ENCODE measurements around the gene CDRT15L2.
"Not testable (repeated sequence)": the region's sequence is repeated elsewhere in the genome, so short reads cannot be mapped to it uniquely, and the experiment has no call there.

CDRT15L2 gene

DNA sequence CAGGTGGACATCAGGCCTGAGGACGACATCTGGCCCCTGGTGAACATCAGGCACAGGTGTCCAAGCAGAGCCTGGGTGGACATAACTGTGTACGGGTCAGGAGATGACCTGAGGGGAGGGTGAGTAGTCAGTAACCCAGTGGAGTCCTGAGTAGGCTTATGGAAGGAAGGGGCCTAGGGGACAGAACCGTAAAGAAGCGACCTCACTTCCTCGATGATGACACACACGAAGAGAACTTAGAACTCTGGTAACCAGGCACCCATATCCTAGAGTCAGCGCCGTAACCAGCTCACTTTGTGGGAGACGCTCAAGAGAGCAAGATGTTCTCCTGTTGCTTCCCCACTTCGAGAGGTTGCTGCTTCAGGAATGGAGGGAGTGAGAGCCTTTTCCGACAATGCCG is at the start of gene CDRT15L2:
CDRT15L2 (plus strand) TSS at position 301 of the 400 bp plus-strand sequence; CDS start at position 321, 20 bp downstream.
- not testable (repeated sequence) for H3K36me3 Mint-ChIP-seq (ENCODE audit: low read depth)

DNA sequence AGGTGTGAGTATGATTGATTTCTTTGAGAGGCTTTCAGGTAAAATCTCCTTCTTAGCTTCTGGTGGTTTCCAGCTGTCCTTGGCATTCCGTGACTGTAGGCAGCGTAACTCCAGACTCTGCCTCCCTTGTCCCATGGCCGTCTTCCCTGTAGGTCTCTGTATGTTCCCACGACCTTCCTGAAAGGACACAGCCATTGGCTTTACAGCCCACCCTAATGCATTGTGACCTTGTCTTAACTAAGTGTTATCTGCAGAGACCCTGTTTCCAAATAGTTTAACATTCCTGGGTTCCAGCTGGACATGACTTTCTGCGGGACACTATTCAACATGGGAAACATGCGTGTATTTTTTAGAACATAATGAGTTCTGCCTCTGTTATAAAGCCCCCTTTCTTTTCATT is 49.4 kb upstream of the CDRT15L2 start:
- H3K9me3 Mint-ChIP-seq; H3K36me3 Mint-ChIP-seq (ENCODE audit: low read depth); H3K27ac Mint-ChIP-seq; intact Hi-C loops (cut with micrococcal nuclease); H3K27me3 Mint-ChIP-seq; H3K4me3 Mint-ChIP-seq: not testable (repeated sequence)
- H3K4me1 Mint-ChIP-seq (ENCODE audit: low read depth): peaks cover 12% of the 10 kb centered on the region

More for the DNA sequence above, at the start of gene CDRT15L2:
- H3K27ac Mint-ChIP-seq; H3K4me1 Mint-ChIP-seq (ENCODE audit: low read depth); H3K9me3 Mint-ChIP-seq; intact Hi-C loops (cut with micrococcal nuclease); H3K27me3 Mint-ChIP-seq; H3K4me3 Mint-ChIP-seq: not testable (repeated sequence)

DNA sequence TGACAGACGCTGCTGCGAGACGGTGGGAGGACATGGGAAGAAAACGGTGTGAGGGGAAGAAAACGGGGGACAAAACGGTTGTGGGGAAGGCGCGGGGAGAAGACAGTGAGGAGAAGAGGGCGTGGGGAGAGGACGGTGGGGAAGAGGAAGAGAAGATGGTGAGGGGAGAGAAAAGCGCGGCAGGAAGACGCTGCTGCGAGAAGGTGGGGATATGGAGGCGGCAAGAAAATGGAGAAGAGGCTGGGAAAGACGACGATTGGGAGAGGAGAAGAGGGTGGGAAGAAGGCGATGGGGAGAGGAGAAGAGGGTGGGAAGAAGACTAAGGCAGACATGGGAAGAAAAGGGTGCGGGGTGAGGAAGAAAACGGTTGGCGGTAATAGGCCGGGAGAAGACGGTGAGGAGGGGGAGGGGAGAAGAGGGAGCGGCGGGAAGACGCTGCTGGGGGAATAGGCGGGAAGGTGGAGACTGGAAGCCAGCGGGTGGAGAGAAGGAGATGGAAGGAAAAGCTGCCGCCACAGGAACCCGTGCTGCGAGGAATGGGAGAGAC is 46.9 kb upstream of the CDRT15L2 start:
- H3K4me3 Mint-ChIP-seq: peak overlapping the region; percentile 70
- H3K9me3 Mint-ChIP-seq; H3K27me3 Mint-ChIP-seq; H3K27ac Mint-ChIP-seq; intact Hi-C loops (cut with micrococcal nuclease); H3K36me3 Mint-ChIP-seq (ENCODE audit: low read depth): not testable (repeated sequence)
- H3K4me1 Mint-ChIP-seq (ENCODE audit: low read depth): peaks cover 12% of the 10 kb centered on the region

DNA sequence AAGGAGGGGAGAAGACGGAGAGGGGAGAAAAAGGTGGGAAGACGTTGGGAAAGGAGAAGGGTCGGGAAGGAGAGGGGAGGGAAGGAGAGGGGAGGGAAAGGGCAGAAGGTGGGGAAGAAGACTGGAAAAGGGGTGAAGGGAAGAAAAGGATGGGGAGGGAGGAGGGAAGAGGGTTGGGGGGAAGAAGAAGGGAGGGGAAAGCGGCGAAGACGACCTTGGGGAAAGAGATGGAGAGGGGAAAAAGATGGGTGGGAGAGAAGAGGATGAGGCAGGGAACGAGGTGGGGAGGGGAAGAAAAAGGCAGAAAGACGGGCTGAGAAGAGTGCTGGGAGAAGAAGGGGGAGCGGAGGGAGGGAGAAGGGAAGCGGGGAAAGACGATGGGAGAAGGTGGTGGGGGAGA is 46.3 kb upstream of the CDRT15L2 start:
- Mint-ChIP-seq H3K4me1 (ENCODE audit: low read depth) (peaks cover 12% of the 10 kb centered on the region), H3K4me3 (peak overlapping the region; percentile 70)
- intact Hi-C loops (cut with micrococcal nuclease); H3K9me3 Mint-ChIP-seq; H3K27ac Mint-ChIP-seq; H3K27me3 Mint-ChIP-seq; H3K36me3 Mint-ChIP-seq (ENCODE audit: low read depth): not testable (repeated sequence)

DNA sequence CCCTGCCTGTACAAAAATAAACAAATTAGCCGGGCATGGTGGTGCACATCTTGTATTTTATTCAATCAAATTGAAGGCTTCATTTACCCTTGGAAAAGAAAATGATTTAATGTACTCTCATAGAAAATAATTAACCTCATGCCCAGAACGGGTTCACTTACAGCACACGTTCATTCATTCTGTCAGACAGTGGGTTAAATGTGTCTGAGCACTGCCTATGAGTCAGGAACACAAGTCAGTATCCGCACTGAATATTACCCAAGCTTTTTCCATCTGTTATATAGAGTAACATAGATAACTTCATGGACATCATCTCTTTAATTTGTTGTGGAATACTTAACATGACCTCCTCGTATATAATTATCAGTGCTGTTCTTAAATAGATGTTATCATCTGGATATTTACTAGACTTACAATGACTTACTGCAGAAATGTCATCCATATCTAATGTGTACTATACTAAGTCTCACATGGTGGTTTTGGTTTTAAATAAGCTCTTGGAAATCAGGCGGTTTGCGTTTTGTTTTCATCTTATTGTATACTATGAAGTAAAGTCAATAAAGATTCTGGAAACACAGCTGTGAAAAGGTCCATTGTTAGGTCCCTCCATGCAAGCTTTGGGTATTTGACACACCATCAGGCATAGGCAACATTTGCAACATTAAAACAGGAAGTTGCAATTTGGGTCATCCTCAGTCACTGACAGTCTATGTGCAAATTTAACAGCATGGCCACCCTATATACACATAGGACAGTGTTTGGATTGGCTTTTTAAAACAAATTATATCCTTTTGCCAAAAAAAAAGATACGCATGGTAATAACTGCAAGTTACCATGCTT is 44.6 kb upstream of the CDRT15L2 start:
- H3K27ac Mint-ChIP-seq; H3K4me3 Mint-ChIP-seq; H3K9me3 Mint-ChIP-seq; H3K27me3 Mint-ChIP-seq; intact Hi-C loops (cut with micrococcal nuclease); H3K36me3 Mint-ChIP-seq (ENCODE audit: low read depth): not testable (repeated sequence)
- peaks cover 12% of the 10 kb centered on the region for H3K4me1 Mint-ChIP-seq (ENCODE audit: low read depth)

DNA sequence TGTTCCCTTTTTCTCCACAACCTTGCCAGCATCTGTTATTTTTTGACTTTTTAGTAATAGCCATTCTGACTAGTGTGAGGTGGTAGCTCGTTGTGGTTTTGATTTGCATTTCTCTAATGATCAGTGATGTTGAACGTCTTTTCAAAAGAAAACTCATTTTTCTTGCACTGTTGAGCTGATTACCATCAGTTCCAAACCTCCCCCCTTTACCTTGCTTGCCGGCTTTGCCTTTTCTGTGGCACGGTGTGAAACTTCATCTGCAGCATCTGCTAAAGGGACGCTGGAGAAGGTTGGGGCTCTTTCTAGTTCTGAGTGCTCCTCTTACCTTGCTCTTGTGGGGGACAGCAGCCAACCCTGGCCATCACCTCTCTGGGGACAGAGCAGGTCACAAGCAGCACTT is 39.1 kb upstream of the CDRT15L2 start:
- H3K27me3 Mint-ChIP-seq; H3K36me3 Mint-ChIP-seq (ENCODE audit: low read depth); H3K4me3 Mint-ChIP-seq; H3K4me1 Mint-ChIP-seq (ENCODE audit: low read depth); H3K9me3 Mint-ChIP-seq; intact Hi-C loops (cut with micrococcal nuclease); H3K27ac Mint-ChIP-seq: not testable (repeated sequence)

DNA sequence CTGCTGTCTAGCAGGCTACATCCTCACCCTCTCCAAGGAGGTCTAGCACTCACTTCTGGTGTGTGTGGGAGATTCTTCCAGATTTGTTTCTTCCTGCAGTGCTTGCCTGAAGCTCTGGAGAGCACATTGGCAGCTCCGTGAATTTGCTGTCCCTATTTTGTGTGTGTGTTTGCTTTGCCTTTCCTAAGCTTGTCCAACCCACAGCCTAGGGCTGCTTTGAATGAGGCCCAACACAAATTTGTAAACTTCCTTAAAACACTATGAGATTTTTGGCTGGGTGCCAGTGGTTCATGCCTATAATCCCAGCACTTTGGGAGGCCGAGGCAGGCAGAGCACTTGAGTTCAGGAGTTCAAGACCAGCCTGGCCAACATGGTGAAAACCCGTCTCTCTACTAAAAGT is 38.7 kb upstream of the CDRT15L2 start:
- intact Hi-C loops (cut with micrococcal nuclease); H3K36me3 Mint-ChIP-seq (ENCODE audit: low read depth); H3K27ac Mint-ChIP-seq; H3K9me3 Mint-ChIP-seq; H3K4me1 Mint-ChIP-seq (ENCODE audit: low read depth); H3K4me3 Mint-ChIP-seq; H3K27me3 Mint-ChIP-seq: not testable (repeated sequence)

DNA sequence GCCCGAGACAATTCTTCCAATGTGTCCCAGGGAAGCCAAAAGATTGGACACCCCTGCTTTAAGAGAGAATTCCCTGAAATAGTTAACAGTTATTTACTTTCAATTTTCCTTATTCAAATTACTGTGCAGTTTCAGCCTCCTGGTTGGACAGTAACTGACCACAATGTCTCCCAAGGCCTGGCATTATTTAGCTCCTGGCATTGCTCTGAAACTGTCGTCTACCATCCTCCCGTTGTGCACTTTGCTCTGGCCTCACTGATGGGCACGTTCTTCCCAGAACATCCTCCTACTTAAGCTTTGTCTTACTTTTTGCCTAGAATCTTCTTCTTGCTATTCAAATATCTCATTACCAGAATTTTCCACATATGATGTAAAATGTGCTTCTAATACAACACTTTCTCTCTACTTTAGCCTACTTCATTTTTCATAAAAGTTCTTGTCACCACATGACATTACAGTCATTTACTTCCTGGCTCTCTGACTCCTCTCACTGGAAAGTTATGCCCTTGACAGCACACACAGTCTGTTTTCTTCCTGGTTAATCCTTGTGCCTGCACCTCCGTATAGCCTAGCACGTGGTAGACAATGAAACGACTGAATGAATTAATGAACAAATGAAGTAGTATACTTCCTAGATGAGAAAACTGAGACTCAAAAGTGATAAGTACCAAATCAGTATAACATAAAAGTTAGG is 37.5 kb upstream of the CDRT15L2 start:
- H3K36me3 Mint-ChIP-seq (ENCODE audit: low read depth); H3K4me3 Mint-ChIP-seq; H3K4me1 Mint-ChIP-seq (ENCODE audit: low read depth); intact Hi-C loops (cut with micrococcal nuclease); H3K9me3 Mint-ChIP-seq; H3K27ac Mint-ChIP-seq; H3K27me3 Mint-ChIP-seq: not testable (repeated sequence)

DNA sequence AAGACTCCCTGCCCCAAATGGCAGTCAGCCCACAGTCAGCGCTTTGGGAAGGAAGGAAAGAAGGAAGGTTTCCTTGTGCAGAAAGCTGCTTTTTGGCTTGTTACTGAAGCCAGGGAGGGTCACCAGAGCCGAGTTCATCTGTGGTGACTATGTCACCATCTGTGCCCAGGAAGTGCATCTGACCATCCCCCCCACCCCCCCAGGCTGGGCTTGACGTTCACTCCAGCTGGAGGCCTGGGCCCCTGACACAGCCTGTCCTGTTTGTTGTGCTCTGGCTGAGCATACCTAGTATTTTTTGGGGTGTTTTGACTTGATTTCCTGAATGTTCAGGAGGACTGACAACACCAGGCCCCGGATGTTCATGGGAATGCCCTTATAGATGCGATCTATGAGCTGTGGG is 31.6 kb upstream of the CDRT15L2 start:
- H3K9me3 Mint-ChIP-seq; intact Hi-C loops (cut with micrococcal nuclease); H3K27me3 Mint-ChIP-seq; H3K27ac Mint-ChIP-seq; H3K4me1 Mint-ChIP-seq (ENCODE audit: low read depth); H3K36me3 Mint-ChIP-seq (ENCODE audit: low read depth); H3K4me3 Mint-ChIP-seq: not testable (repeated sequence)

DNA sequence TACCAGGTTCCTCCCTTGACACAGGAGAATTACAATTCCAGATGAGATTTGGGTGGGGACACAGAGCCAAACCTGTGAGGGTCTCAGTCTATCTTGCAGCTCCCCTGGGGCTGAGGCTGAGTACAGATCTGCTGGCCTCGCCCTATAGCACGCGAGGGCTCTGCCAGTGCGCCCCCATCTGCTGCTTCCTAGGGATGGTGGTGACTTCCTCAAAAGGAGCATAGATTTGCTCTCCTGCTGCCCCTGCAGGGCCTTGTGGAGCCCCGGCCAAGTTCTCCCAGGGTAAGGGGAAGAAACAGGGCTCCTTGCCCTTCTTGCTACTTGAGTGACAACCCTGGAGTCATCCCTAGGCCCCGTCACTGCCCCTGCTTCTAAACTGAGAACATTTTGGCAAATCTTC is 26.6 kb upstream of the CDRT15L2 start:
- H3K9me3 Mint-ChIP-seq; intact Hi-C loops (cut with micrococcal nuclease); H3K36me3 Mint-ChIP-seq (ENCODE audit: low read depth); H3K4me1 Mint-ChIP-seq (ENCODE audit: low read depth); H3K27ac Mint-ChIP-seq; H3K4me3 Mint-ChIP-seq: not testable (repeated sequence)
- peaks cover 15% of the 10 kb centered on the region for H3K27me3 Mint-ChIP-seq

DNA sequence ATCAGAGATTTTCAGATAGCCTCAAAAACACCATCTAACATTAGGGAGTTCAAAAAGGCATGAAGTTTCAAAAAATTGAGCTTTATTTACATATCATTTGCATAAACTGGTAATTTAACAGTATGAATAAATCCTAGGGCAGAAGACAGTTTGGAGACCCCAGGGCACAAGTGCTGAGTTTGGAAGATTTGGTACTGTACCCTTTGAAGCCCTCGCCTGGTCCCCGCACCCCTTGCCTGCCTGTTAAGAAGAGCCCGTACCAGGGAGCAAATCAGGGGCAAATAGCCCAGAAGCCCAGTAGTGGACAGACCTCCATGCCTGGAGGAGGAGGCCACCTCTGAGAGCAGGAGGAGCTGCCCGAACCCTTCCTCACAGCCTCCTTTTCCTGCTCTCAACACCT is 24.8 kb upstream of the CDRT15L2 start:
- peaks cover 15% of the 10 kb centered on the region for H3K27me3 Mint-ChIP-seq
- not testable (repeated sequence) for H3K4me3 Mint-ChIP-seq

DNA sequence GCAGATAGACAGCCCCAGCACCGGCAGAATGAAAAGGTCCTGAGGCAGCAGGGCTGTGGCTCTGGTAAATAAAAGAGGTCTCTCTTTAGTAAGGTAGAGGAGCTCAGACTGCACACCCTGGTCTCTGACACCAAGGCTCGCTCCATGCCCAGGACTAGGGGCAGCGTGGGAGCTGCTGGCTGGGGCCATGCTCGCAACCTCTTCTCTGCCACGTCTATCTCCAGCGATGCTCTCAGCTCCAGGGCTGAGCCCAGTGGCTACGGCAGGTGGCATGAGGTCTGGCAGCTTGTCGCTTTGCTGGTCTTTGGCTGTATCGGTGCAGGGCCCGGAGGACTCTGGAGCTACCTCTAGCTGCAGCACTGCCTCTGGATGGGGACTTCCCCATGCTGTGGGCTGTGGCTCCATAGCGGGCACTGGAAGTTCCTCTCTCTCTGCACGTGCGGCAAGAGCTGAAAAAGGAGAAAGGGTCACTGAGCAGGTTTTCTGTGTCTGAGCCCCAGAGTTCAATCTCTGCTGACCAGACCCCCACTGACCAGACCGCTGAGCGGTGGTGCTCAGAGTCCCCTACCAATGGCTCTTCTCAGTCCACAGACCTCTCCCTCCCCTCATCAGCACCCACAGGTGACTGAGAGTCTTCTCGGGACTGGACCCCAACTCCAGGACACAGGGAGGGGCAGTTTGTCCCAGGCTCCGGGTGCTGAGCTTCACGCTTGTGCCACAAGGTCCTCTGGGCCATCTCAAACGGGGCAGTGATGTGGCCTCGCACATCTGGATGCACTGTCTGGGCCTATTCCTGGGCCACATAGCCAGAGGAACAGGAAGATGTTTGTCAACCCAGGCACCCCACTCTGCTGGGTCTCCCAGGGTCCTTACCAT is 24.2 kb upstream of the CDRT15L2 start:
- H3K27ac Mint-ChIP-seq; H3K4me3 Mint-ChIP-seq; H3K4me1 Mint-ChIP-seq (ENCODE audit: low read depth); intact Hi-C loops (cut with micrococcal nuclease); H3K36me3 Mint-ChIP-seq (ENCODE audit: low read depth); H3K9me3 Mint-ChIP-seq: not testable (repeated sequence)
- peaks cover 17% of the 10 kb centered on the region for H3K27me3 Mint-ChIP-seq

More for the DNA sequence above, 24.8 kb upstream of the CDRT15L2 start:
- H3K9me3 Mint-ChIP-seq; intact Hi-C loops (cut with micrococcal nuclease); H3K4me1 Mint-ChIP-seq (ENCODE audit: low read depth); H3K36me3 Mint-ChIP-seq (ENCODE audit: low read depth); H3K27ac Mint-ChIP-seq: not testable (repeated sequence)

DNA sequence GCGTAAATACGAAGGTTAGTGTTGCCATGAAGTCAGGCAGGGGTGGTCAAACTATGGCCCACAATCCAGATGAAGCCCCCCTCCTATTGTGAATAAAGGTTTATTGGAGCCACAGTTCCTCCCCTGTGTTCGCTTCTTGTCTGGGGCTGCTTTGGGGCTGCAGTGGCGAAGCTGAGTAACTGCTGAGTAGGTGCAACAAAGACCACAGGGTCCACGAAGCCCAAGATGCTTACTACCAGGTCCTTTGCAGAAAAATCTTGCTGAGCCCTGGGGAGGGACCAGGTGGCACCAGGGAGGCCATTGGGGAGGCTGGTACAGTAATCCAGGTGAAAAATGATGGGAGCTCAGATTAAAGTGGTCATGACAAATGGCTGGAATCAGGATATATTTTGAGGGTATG is 21.4 kb upstream of the CDRT15L2 start:
- H3K4me3 Mint-ChIP-seq; H3K9me3 Mint-ChIP-seq; intact Hi-C loops (cut with micrococcal nuclease); H3K4me1 Mint-ChIP-seq (ENCODE audit: low read depth); H3K27ac Mint-ChIP-seq; H3K36me3 Mint-ChIP-seq (ENCODE audit: low read depth): not testable (repeated sequence)
- peaks cover 21% of the 10 kb centered on the region for H3K27me3 Mint-ChIP-seq

DNA sequence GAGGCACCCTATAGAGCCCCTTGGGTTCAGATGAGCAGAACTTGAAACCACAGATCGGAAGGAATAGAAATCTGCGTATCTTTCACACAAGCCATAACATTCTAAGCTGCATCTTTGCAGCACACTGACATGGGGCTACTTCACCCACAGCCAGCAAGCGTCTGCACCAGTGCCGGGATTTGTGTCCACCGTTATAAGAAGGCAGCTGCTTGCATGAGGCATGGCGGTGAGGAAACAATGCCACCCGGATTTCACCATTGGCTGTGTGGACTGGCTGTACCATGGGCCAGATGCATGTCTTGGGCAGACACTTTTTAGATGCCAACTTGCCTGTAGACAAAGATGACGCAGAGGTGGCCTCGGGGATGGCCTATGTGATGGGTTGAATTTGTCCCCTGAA is 20.5 kb upstream of the CDRT15L2 start:
- peaks cover 19% of the 10 kb centered on the region for H3K27me3 Mint-ChIP-seq
- H3K27ac Mint-ChIP-seq; H3K9me3 Mint-ChIP-seq; H3K36me3 Mint-ChIP-seq (ENCODE audit: low read depth); intact Hi-C loops (cut with micrococcal nuclease); H3K4me3 Mint-ChIP-seq; H3K4me1 Mint-ChIP-seq (ENCODE audit: low read depth): not testable (repeated sequence)
